Gastroesophageal sphincter (tissue), 3 donors: ENCODE data around the gene OPRD1.

Source experiments
- POLR2A ChIP-seq, 2 donors: fragments of 450-650 bp; IDR thresholded peaks; one replicate each; pipeline ENCODE4 v1.6.1; 2017; ENCODE audit warnings: antibody characterized with exemption in 2 of 2, mild to moderate bottlenecking in 2 of 2, moderate library complexity in 1 of 2
- POLR2AphosphoS5 ChIP-seq: sonication (generic); formaldehyde crosslinking; IDR thresholded peaks from one replicate; pipeline ENCODE4 v1.6.1; 2017; ENCODE audit warnings: antibody characterized with exemption
- TF ChIP-seq, protein P1 (sequence below), 4 experiments: fragments of 200-600 bp in 2 of 4; fragments of 450-650 bp in 2 of 4; sonication (generic) in 1 of 4; IDR thresholded peaks; one replicate each; pipeline ENCODE4 v1.5.1; 2017 to 2019; ENCODE audit warnings: antibody characterized with exemption in 4 of 4, mild to moderate bottlenecking in 2 of 4, moderate library complexity in 2 of 4

DNA sequence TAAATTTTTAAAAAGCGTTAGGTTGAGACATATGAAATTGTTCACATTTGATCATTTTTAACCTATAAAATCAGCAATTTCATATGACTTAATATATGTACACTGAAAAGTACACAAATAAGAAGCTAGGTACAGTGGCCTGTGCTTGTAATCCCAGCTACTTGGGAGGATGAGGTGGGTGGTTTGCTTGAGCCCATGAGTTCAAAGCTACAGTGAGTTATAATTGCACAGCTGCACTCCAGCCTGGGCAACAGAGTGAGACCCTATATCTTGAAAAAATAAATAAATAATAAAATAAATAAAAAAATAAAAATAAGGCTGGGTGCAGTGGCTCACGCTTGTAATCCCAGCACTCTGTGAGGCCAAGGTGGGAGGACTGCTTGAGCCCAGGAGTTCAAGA, 97.2 kb downstream of the OPRD1 start:
- TF ChIP-seq, protein P1, sequence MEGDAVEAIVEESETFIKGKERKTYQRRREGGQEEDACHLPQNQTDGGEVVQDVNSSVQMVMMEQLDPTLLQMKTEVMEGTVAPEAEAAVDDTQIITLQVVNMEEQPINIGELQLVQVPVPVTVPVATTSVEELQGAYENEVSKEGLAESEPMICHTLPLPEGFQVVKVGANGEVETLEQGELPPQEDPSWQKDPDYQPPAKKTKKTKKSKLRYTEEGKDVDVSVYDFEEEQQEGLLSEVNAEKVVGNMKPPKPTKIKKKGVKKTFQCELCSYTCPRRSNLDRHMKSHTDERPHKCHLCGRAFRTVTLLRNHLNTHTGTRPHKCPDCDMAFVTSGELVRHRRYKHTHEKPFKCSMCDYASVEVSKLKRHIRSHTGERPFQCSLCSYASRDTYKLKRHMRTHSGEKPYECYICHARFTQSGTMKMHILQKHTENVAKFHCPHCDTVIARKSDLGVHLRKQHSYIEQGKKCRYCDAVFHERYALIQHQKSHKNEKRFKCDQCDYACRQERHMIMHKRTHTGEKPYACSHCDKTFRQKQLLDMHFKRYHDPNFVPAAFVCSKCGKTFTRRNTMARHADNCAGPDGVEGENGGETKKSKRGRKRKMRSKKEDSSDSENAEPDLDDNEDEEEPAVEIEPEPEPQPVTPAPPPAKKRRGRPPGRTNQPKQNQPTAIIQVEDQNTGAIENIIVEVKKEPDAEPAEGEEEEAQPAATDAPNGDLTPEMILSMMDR (IDR thresholded peaks at IDR 0.05), result no peak
- TF ChIP-seq POLR2A (IDR thresholded peaks at IDR 0.05) (no peak), POLR2AphosphoS5 (no peak)
